Endothelial cell of umbilical vein (primary cell): ENCODE measurements around the gene EMD. TPM values are rescaled to one million over a fixed set of nuclear protein-coding genes. Genes with fewer than 3 reads are reported as not detected.

ENCODE experiments used
- BruUV-seq: library from RNA; stranded (reverse); fragments of 400-500 nt; replicated peaks from 2 replicates; lab custom pipeline; 2021; lab: Mats Ljungman, UMichigan
- CTCF ChIA-PET: fragments of 300-600, 350-600 bp; sonication (Branson Sonifier 250); formaldehyde crosslinking; loops from one replicate; lab custom pipeline; 2021; ENCODE audit warnings: antibody characterized with exemption, inconsistent platforms; lab: Charles Lee
- POLR2A ChIA-PET: fragments of 300-600, 350-600 bp; sonication (Branson Sonifier 250); formaldehyde crosslinking; loops from one replicate; lab custom pipeline; 2021; ENCODE audit warnings: antibody characterized with exemption, inconsistent platforms; lab: Charles Lee
- DNase-seq: peaks from one replicate; pipeline ENCODE4 v3.0.0-alpha.2; 2011; ENCODE audit warnings: low read depth, low spot score
- FAIRE-seq: peaks from 2 replicates; lab custom pipeline; 2011; peaks lifted over from hg19 to GRCh38; lab: Jason Lieb, UNC
- H2AFZ ChIP-seq: 2 replicates; pipeline ENCODE4 v1.6.0; 2012; ENCODE audit warnings: low read depth, low read length, control low read depth, inconsistent platforms
- H3K27ac ChIP-seq: 2 replicates; pipeline ENCODE4 v1.5.1; 2011; ENCODE audit warnings: low read depth, mild to moderate bottlenecking, control low read depth, low read length, moderate library complexity; ENCODE audit not compliant: insufficient read depth
- H3K27me3 ChIP-seq, 2 experiments: 2 replicates each; pipeline versions ENCODE4 v1.6.0 to v1.6.1; 2011; ENCODE audit warnings: low read length in 2 of 2, mixed read lengths in 1 of 2; ENCODE audit not compliant: control insufficient read depth in 2 of 2, insufficient read depth in 2 of 2
- H3K36me3 ChIP-seq, 2 experiments: 2 replicates in 1 of 2; 3 replicates in 1 of 2; pipeline ENCODE4 v1.5.1; 2011; ENCODE audit warnings: low read length in 2 of 2, mild to moderate bottlenecking in 1 of 2, moderate library complexity in 1 of 2; ENCODE audit not compliant: control insufficient read depth in 2 of 2, insufficient read depth in 2 of 2; ENCODE audit errors: extremely low read depth in 1 of 2
- H3K4me1 ChIP-seq: 3 replicates; pipeline ENCODE4 v1.5.1; 2011; ENCODE audit warnings: mild to moderate bottlenecking, low read length; ENCODE audit not compliant: control insufficient read depth, insufficient read depth; ENCODE audit errors: extremely low read depth
- H3K4me2 ChIP-seq: 2 replicates; pipeline ENCODE4 v1.6.1; 2011; ENCODE audit warnings: low read length, control low read depth, mixed read lengths; ENCODE audit not compliant: insufficient read depth
- H3K4me3 ChIP-seq, 3 experiments: fragments of 200-600 bp in 1 of 3; sonication (generic), shearing (Covaris generic) in 1 of 3; replicated peaks in 1 of 3; 2 replicates each; pipeline ENCODE4 v1.5.1; 2011 to 2016; ENCODE audit warnings: control low read depth in 3 of 3, low read length in 3 of 3, mild to moderate bottlenecking in 2 of 3, inconsistent platforms in 1 of 3, low read depth in 1 of 3, moderate library complexity in 1 of 3; ENCODE audit not compliant: insufficient read depth in 1 of 3
- H3K79me2 ChIP-seq: 2 replicates; pipeline ENCODE4 v1.6.0; 2012; ENCODE audit warnings: low read length, inconsistent platforms; ENCODE audit not compliant: control insufficient read depth, insufficient read depth
- H3K9ac ChIP-seq: replicated peaks from 2 replicates; pipeline ENCODE3; 2011; ENCODE audit warnings: low read length, control low read depth; ENCODE audit not compliant: insufficient read depth; ENCODE audit errors: extremely low read depth
- H3K9me1 ChIP-seq: replicated peaks from 3 replicates; pipeline ENCODE4 v1.6.0; 2011; ENCODE audit warnings: mild to moderate bottlenecking, low read length; ENCODE audit not compliant: control insufficient read depth, insufficient read depth; ENCODE audit errors: extremely low read depth
- H3K9me3 ChIP-seq: replicated peaks from 2 replicates; pipeline ENCODE4 v1.5.1; 2012; ENCODE audit warnings: low read length, inconsistent platforms; ENCODE audit not compliant: control insufficient read depth, insufficient read depth
- H4K20me1 ChIP-seq: replicated peaks from 2 replicates; pipeline ENCODE3; 2011; ENCODE audit warnings: mild to moderate bottlenecking, low read length; ENCODE audit not compliant: control insufficient read depth, insufficient read depth; ENCODE audit errors: extremely low read depth
- CTCF ChIP-seq, 2 donors: IDR thresholded peaks; 1 replicate in 1 of 2; 2 replicates in 1 of 2; pipeline ENCODE4 v1.5.1; 2011; ENCODE audit warnings: low read length in 2 of 2, mild to moderate bottlenecking in 2 of 2, moderate library complexity in 2 of 2, control low read depth in 1 of 2, inconsistent platforms in 1 of 2, low read depth in 1 of 2; ENCODE audit not compliant: insufficient read depth in 1 of 2; ENCODE audit errors: extremely low read depth in 1 of 2
- EZH2 ChIP-seq: IDR thresholded peaks from 2 replicates; pipeline ENCODE4 v1.6.1; 2012; ENCODE audit warnings: borderline replicate concordance, low read depth, mild to moderate bottlenecking, moderate library complexity, low read length, inconsistent platforms; ENCODE audit not compliant: severe bottlenecking
- FOS ChIP-seq: IDR thresholded peaks from 2 replicates; pipeline ENCODE4 v1.6.1; 2011; ENCODE audit warnings: mild to moderate bottlenecking, low read length, moderate library complexity, borderline replicate concordance; ENCODE audit not compliant: insufficient read depth
- GATA2 ChIP-seq: IDR thresholded peaks from 2 replicates; pipeline ENCODE4 v1.7.0; 2011; ENCODE audit warnings: low read depth, mild to moderate bottlenecking, moderate library complexity, mixed read lengths, low read length; ENCODE audit not compliant: insufficient read length, insufficient read depth
- JUN ChIP-seq: IDR thresholded peaks from 2 replicates; pipeline ENCODE4 v1.6.1; 2011; ENCODE audit warnings: borderline replicate concordance, low read depth; ENCODE audit not compliant: insufficient read length, insufficient read depth
- MAX ChIP-seq: IDR thresholded peaks from 2 replicates; pipeline ENCODE4 v1.6.1; 2011; ENCODE audit not compliant: insufficient read depth, insufficient read length
- MYC ChIP-seq: IDR thresholded peaks from one replicate; pipeline ENCODE4 v1.6.1; 2011; ENCODE audit warnings: mild to moderate bottlenecking, low read depth, low read length
- POLR2A ChIP-seq: IDR thresholded peaks from 2 replicates; pipeline ENCODE4 v1.6.1; 2012; ENCODE audit warnings: low read depth, mild to moderate bottlenecking, control low read depth, low read length
- POLR2AphosphoS5 ChIP-seq: IDR thresholded peaks from 2 replicates; pipeline ENCODE4 v1.6.1; 2012; ENCODE audit warnings: low read depth, mild to moderate bottlenecking, control low read depth, low read length, moderate library complexity; ENCODE audit not compliant: insufficient read depth
- dilution Hi-C: fragments of 300-500 bp; cut with MboI; formaldehyde crosslinking; loops from one replicate; pipeline ENCODE4 v1.15.0; 2019; ENCODE audit warnings: low sequenced_read_pairs; ENCODE audit not compliant: extremely low pct_ligation_motif_present
- intact Hi-C: fragments of 100-400 bp; cut with micrococcal nuclease; formaldehyde crosslinking; loops from one replicate; pipeline ENCODE4 v1.10.0; 2022
- polyA plus RNA-seq, 4 experiments: library from polyadenylated mRNA; depleted of rRNA in 3 of 4; stranded (reverse) in 3 of 4; unstranded in 1 of 4; fragments of >200 nt; gene quantifications; 2 replicates each; pipeline versions ENCODE4 v1.2.1 to v1.2.3, GENCODE V29; 2011 to 2012; ENCODE audit warnings: missing spikeins in 1 of 4
- total RNA-seq: library from RNA; stranded (reverse); gene quantifications from 2 replicates; pipeline ENCODE4 v1.2.3, GENCODE V29; 2021

The EMD gene
- total and polyA plus RNA-seq, 2 donors (not counting 3 experiments of a cell fraction or from before 2014, with no cell fraction given), result 50.6 to 76.8 TPM

DNA sequence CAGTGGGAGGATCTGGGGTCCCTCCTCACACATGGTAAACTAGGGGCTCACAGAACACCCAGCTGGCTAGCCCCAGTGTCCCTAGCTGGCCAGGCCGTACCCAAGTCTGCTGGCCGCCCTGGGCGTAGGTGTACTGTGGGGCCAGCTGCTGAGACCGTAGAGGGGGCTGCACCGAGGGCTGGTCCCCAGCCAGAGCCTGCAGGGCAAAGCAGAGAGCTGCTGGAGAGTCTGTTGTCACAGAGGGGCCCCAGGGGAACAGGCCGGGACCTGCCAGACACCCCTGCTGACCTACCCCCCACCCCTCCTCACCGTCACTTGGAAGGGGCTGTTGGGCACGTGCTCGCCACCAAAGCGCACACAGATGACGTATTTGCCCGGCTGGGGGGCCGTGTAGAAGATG lies 24.6 kb upstream of the EMD start:
- H3K9ac ChIP-seq, result no peak overlapping the region
- H3K79me2 ChIP-seq, result peaks cover 29% of the 10 kb centered on the region
- no TSS peak for BruUV-seq
- H3K36me3 ChIP-seq, result peaks cover 7 to 99% of the 10 kb centered on the region in 2 experiments
- dilution Hi-C loops (no loop called here), intact Hi-C loops (no loop called here)
- no peak overlapping the region for H3K4me3 ChIP-seq
- CTCF ChIA-PET, result no interaction called here
- no peaks in the 10 kb centered on the region for H3K4me1 ChIP-seq
- POLR2A ChIA-PET, result no interaction called here
- no peak overlapping the region for H3K27ac ChIP-seq
- H3K9me3 ChIP-seq, result no peaks in the 10 kb centered on the region
- no peaks in the 10 kb centered on the region for H3K27me3 ChIP-seq
- FAIRE-seq (no peak), DNase-seq (no peak)
- no peaks in the 10 kb centered on the region for H4K20me1 ChIP-seq
- H2AFZ ChIP-seq, result no peak overlapping the region
- no peaks in the 10 kb centered on the region for H3K9me1 ChIP-seq
- TF ChIP-seq MYC (no peak), GATA2 (no peak), MAX (no peak), JUN (no peak), POLR2A (no peak), POLR2AphosphoS5 (no peak), CTCF (IDR thresholded peaks at IDR 0.05; ENCODE audit: extremely low read depth in 1 of 2, insufficient read depth in 1 of 2, low read depth in 1 of 2, low read length in 2 of 2) (no peak), EZH2 (no peak), FOS (no peak)
- H3K4me2 ChIP-seq, result no peak overlapping the region
